ENCODE measurements around the gene CLDN19. TPM values are rescaled to one million over a fixed set of nuclear protein-coding genes. Genes with fewer than 3 reads are reported as not detected.

The CLDN19 gene
- total RNA-seq, 1 experiment from 2014 or later, result 0.05 TPM

DNA sequence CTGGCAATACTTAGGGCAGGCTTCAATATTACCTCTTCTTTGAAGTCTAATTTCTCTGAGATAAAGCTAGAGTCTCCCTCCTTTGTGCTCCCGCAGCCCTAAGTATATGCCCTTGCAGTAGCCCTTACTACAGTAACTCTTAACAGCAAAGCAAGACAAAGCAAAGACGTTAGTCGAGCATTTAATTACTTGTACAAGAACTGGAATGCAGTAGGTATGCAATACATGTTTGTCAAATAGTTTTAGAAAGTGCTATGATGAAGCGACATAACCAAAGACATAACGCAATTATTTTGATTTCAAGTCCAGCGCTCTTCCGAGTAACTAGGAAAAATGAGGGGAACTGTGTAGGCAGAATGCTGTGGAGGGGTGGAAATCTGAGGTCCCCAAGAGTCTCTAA is 25.2 kb upstream of the CLDN19 start:
- ATAC-seq (no peak), DNase-seq (ENCODE audit: low read depth, low spot score) (no peak)
- Histone ChIP-seq H3K36me3 (ENCODE audit: control insufficient read depth, insufficient read depth, low read length) (no peaks in the 10 kb centered on the region; the same call in 1 of the 2 replicates), H3K27ac (ENCODE audit: low read length) (peak overlapping the region; percentile 60), H3K9me3 (ENCODE audit: control insufficient read depth, insufficient read depth, low read depth, low read length) (no peaks in the 10 kb centered on the region), H3K4me1 (ENCODE audit: control insufficient read depth, insufficient read depth, low read length) (peaks cover 17% of the 10 kb centered on the region), H3K27me3 (ENCODE audit: control insufficient read depth, insufficient read depth, low read length) (no peaks in the 10 kb centered on the region), H3K4me3 (ENCODE audit: low read depth in 2 of 2, low read length in 2 of 2) (peak overlapping the region; percentile 90 to 99)
- CTCF ChIA-PET, result interaction anchor here (1.4 to 1.5 kb wide), 2 partner anchors 13 to 308 kb away, joined by 3 to 6 read pairs; no protein-coding TSS in a partner anchor
- intact Hi-C loops (cut with micrococcal nuclease; ENCODE audit: unreplicated experiment), result no loop called here
- no TSS peak for BruUV-seq (replicated peaks)
- in situ Hi-C loops (cut with HindIII; ENCODE audit: low pct_unique_long_range_greater_than_20kb, low sequenced_read_pairs), result no loop called here
- POLR2A ChIA-PET, result no interaction called here
- TF ChIP-seq TCF7L2 (IDR thresholded peaks at IDR 0.05; ENCODE audit: low read depth, low read length) (no peak), POLR2AphosphoS5 (IDR thresholded peaks at IDR 0.05; ENCODE audit: low read depth, low read length) (no peak), SIN3A (IDR thresholded peaks at IDR 0.05; ENCODE audit: borderline replicate concordance, insufficient read depth, low read depth, low read length) (no peak)
- TF ChIP-seq, protein P1, sequence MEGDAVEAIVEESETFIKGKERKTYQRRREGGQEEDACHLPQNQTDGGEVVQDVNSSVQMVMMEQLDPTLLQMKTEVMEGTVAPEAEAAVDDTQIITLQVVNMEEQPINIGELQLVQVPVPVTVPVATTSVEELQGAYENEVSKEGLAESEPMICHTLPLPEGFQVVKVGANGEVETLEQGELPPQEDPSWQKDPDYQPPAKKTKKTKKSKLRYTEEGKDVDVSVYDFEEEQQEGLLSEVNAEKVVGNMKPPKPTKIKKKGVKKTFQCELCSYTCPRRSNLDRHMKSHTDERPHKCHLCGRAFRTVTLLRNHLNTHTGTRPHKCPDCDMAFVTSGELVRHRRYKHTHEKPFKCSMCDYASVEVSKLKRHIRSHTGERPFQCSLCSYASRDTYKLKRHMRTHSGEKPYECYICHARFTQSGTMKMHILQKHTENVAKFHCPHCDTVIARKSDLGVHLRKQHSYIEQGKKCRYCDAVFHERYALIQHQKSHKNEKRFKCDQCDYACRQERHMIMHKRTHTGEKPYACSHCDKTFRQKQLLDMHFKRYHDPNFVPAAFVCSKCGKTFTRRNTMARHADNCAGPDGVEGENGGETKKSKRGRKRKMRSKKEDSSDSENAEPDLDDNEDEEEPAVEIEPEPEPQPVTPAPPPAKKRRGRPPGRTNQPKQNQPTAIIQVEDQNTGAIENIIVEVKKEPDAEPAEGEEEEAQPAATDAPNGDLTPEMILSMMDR (IDR thresholded peaks at IDR 0.05), result no peak
- TF ChIP-seq, protein P2, sequence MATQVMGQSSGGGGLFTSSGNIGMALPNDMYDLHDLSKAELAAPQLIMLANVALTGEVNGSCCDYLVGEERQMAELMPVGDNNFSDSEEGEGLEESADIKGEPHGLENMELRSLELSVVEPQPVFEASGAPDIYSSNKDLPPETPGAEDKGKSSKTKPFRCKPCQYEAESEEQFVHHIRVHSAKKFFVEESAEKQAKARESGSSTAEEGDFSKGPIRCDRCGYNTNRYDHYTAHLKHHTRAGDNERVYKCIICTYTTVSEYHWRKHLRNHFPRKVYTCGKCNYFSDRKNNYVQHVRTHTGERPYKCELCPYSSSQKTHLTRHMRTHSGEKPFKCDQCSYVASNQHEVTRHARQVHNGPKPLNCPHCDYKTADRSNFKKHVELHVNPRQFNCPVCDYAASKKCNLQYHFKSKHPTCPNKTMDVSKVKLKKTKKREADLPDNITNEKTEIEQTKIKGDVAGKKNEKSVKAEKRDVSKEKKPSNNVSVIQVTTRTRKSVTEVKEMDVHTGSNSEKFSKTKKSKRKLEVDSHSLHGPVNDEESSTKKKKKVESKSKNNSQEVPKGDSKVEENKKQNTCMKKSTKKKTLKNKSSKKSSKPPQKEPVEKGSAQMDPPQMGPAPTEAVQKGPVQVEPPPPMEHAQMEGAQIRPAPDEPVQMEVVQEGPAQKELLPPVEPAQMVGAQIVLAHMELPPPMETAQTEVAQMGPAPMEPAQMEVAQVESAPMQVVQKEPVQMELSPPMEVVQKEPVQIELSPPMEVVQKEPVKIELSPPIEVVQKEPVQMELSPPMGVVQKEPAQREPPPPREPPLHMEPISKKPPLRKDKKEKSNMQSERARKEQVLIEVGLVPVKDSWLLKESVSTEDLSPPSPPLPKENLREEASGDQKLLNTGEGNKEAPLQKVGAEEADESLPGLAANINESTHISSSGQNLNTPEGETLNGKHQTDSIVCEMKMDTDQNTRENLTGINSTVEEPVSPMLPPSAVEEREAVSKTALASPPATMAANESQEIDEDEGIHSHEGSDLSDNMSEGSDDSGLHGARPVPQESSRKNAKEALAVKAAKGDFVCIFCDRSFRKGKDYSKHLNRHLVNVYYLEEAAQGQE (IDR thresholded peaks at IDR 0.05; ENCODE audit: insufficient read depth in 1 of 2, low read depth in 2 of 2, low read length in 1 of 2), result no peak

DNA sequence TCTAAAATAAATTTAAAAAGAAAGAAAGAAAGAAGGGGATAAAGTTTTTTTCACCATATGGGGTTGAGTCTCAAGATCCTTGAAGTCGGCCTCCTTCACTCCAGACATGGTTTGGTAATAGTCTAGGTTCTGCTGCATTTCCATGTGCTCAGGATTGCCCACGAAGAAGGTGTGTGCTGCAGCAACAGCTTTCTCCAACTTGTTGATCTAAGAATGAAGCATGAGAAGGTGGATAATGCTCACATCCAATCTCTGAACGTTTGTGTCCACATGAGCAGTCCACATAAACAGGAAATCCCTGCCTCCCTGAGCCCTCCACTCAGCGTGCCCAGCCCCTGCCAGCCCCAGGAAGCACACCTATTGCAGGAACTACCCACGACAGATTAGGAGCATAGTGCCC is 22.2 kb upstream of the CLDN19 start:
- POLR2A ChIA-PET, result no interaction called here
- in situ Hi-C loops (cut with HindIII; ENCODE audit: low pct_unique_long_range_greater_than_20kb, low sequenced_read_pairs) (no loop called here), intact Hi-C loops (cut with micrococcal nuclease; ENCODE audit: unreplicated experiment) (no loop called here)
- H3K4me3 ChIP-seq (ENCODE audit: low read depth in 2 of 2, low read length in 2 of 2), result no peak overlapping the region
- no peak for ATAC-seq
- no peak for DNase-seq (ENCODE audit: low read depth, low spot score)
- no peaks in the 10 kb centered on the region for H3K9me3 ChIP-seq (ENCODE audit: control insufficient read depth, insufficient read depth, low read depth, low read length)
- peaks cover 2% of the 10 kb centered on the region for H3K36me3 ChIP-seq (ENCODE audit: control insufficient read depth, insufficient read depth, low read length)
- H3K27me3 ChIP-seq (ENCODE audit: control insufficient read depth, insufficient read depth, low read length), result no peaks in the 10 kb centered on the region
- TF ChIP-seq, protein P1 (IDR thresholded peaks at IDR 0.05), result no peak
- TF ChIP-seq, protein P2 (IDR thresholded peaks at IDR 0.05; ENCODE audit: insufficient read depth in 1 of 2, low read depth in 2 of 2, low read length in 1 of 2), result no peak
- TF ChIP-seq TCF7L2 (IDR thresholded peaks at IDR 0.05; ENCODE audit: low read depth, low read length), result no peak
- TF ChIP-seq SIN3A (IDR thresholded peaks at IDR 0.05; ENCODE audit: borderline replicate concordance, insufficient read depth, low read depth, low read length), result no peak
- no peak for TF ChIP-seq POLR2AphosphoS5 (IDR thresholded peaks at IDR 0.05; ENCODE audit: low read depth, low read length)
- H3K27ac ChIP-seq (ENCODE audit: low read length), result no peak overlapping the region
- CTCF ChIA-PET, result interaction anchor here (0.5 kb wide), 1 partner anchor 150 kb away, joined by 3 read pairs; no protein-coding TSS in a partner anchor
- H3K4me1 ChIP-seq (ENCODE audit: control insufficient read depth, insufficient read depth, low read length), result peaks cover 12% of the 10 kb centered on the region
- BruUV-seq (replicated peaks), result no TSS peak
